Measurements from ENCODE around the gene TTC13. TPM values are rescaled to one million over a fixed set of nuclear protein-coding genes. Genes with fewer than 3 reads are reported as not detected.

TTC13 gene
- total and polyA plus RNA-seq, 2 of the 13 experiments (the other 11 are each of a cell fraction or from before 2014, with no cell fraction given), result 5.8 to 15.9 TPM

DNA sequence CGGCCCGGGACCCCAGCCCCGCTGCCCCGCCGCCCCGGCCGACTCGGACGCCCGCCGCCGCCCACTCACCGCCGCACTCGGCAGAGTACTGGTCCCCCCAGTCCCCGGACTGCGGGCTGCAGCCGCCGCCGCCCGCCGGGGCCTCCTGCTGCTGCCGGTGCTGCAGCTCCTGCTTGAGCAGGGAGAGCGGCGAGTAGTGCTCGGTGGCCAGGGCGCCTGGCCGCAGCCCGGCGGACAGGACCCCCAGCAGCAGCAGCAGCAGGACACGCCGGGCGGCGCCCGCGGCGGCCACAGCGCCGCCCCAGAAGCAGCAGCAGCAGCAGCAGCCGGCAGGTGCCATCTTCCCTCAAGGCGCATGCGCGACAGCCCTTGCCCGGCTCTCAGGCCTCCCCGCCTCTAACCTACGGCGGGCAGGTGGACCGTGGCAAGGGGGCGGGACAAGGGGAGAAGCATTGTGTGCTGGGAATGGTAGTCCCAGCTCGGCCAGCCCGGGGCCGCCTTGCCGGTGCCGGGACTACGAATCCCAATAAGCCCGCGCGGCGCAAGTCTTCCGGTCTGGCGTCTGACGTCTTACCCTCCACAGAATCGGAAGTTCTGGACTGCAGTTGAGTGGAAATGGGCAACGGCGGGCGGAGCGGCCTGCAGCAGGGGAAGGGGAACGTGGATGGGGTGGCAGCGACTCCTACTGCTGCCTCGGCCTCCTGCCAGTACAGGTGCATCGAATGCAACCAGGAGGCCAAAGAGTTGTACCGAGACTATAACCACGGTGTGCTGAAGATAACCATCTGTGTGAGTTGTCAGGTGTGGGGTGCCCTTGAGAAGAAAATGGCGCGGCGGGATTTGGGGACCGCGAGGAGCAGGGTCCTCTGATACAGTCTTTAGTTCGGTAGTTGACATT is at the start of gene TTC13, which contains the start of gene ARV1 (continued):
- TF ChIP-seq ZNF430 (CRISPR knock-in tag; IDR thresholded peaks at IDR 0.05) (0 out of 2 replicates have a peak, but pooled peaks have one; percentile 35), ZNF547 (CRISPR knock-in tag; IDR thresholded peaks at IDR 0.05) (peak; percentile 75), ZBTB1 (CRISPR knock-in tag; IDR thresholded peaks at IDR 0.05; ENCODE audit: borderline replicate concordance) (no peak), CCAR2 (optimal IDR thresholded peaks at IDR 0.05; ENCODE audit: low read depth, low read length) (no peak), KMT2A (CRISPR knock-in tag; IDR thresholded peaks at IDR 0.05) (peak; percentile 94), CC2D1A (CRISPR knock-in tag; IDR thresholded peaks at IDR 0.05) (no peak), FOXC1 (CRISPR knock-in tag; IDR thresholded peaks at IDR 0.05; ENCODE audit: borderline replicate concordance) (peak; percentile 69; the same call in 1 of the 2 replicates), RBM39 (IDR thresholded peaks at IDR 0.05; ENCODE audit: low read depth, low read length, poor library complexity, severe bottlenecking) (peak; percentile 61), RELA (CRISPR knock-in tag; IDR thresholded peaks at IDR 0.05) (peak; percentile 77; the same call in 1 of the 2 replicates), HOXA9 (CRISPR knock-in tag; IDR thresholded peaks at IDR 0.05; ENCODE audit: borderline replicate concordance) (no peak), TBP (CRISPR knock-in tag; IDR thresholded peaks at IDR 0.05) (peak; percentile 95; the same call in 1 of the 2 replicates), WIZ (CRISPR knock-in tag; IDR thresholded peaks at IDR 0.05) (peak; percentile 67; the same call in 1 of the 2 replicates), MAFF (IDR thresholded peaks at IDR 0.05; ENCODE audit: low read depth, low read length) (no peak), ZNF879 (CRISPR knock-in tag; IDR thresholded peaks at IDR 0.05) (0 out of 2 replicates have a peak, but pooled peaks have one; percentile 40), MXI1 (IDR thresholded peaks at IDR 0.05; ENCODE audit: borderline replicate concordance, low read depth, low read length) (peak; percentile 85; the same call in 2 of the 3 replicates), GATAD1 (CRISPR knock-in tag; IDR thresholded peaks at IDR 0.05) (peak; percentile 88), ZNF788 (CRISPR knock-in tag; IDR thresholded peaks at IDR 0.05; ENCODE audit: borderline replicate concordance) (peak; percentile 91), POLR2AphosphoS2 (IDR thresholded peaks at IDR 0.05; ENCODE audit: low read depth, low read length) (no peak)
- TF ChIP-seq, protein P1, sequence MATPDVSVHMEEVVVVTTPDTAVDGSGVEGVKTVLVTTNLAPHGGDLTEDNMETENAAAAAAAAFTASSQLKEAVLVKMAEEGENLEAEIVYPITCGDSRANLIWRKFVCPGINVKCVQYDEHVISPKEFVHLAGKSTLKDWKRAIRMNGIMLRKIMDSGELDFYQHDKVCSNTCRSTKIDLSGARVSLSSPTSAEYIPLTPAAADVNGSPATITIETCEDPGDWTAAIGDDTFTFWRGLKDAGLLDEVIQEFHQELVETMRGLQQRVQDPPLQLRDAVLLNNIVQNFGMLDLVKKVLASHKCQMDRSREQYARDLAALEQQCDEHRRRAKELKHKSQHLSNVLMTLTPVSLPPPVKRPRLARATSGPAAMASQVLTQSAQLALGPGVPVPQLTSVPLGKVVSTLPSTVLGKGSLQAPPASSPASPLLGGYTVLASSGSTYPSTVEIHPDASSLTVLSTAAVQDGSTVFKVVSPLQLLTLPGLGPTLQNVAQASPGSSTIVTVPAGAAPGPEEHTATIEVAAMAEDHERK (CRISPR knock-in tag; IDR thresholded peaks at IDR 0.05; ENCODE audit: low read depth), result peak; percentile 95
- TF ChIP-seq, protein P2, sequence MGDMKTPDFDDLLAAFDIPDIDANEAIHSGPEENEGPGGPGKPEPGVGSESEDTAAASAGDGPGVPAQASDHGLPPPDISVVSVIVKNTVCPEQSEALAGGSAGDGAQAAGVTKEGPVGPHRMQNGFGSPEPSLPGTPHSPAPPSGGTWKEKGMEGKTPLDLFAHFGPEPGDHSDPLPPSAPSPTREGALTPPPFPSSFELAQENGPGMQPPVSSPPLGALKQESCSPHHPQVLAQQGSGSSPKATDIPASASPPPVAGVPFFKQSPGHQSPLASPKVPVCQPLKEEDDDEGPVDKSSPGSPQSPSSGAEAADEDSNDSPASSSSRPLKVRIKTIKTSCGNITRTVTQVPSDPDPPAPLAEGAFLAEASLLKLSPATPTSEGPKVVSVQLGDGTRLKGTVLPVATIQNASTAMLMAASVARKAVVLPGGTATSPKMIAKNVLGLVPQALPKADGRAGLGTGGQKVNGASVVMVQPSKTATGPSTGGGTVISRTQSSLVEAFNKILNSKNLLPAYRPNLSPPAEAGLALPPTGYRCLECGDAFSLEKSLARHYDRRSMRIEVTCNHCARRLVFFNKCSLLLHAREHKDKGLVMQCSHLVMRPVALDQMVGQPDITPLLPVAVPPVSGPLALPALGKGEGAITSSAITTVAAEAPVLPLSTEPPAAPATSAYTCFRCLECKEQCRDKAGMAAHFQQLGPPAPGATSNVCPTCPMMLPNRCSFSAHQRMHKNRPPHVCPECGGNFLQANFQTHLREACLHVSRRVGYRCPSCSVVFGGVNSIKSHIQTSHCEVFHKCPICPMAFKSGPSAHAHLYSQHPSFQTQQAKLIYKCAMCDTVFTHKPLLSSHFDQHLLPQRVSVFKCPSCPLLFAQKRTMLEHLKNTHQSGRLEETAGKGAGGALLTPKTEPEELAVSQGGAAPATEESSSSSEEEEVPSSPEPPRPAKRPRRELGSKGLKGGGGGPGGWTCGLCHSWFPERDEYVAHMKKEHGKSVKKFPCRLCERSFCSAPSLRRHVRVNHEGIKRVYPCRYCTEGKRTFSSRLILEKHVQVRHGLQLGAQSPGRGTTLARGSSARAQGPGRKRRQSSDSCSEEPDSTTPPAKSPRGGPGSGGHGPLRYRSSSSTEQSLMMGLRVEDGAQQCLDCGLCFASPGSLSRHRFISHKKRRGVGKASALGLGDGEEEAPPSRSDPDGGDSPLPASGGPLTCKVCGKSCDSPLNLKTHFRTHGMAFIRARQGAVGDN (CRISPR knock-in tag; IDR thresholded peaks at IDR 0.05), result peak; percentile 88
- TF ChIP-seq, protein P3, sequence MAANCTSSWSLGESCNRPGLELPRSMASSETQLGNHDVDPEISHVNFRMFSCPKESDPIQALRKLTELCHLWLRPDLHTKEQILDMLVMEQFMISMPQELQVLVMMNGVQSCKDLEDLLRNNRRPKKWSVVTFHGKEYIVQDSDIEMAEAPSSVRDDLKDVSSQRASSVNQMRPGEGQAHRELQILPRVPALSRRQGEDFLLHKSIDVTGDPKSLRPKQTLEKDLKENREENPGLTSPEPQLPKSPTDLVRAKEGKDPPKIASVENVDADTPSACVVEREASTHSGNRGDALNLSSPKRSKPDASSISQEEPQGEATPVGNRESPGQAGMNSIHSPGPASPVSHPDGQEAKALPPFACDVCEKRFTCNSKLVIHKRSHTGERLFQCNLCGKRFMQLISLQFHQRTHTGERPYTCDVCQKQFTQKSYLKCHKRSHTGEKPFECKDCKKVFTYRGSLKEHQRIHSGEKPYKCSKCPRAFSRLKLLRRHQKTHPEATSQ (CRISPR knock-in tag; IDR thresholded peaks at IDR 0.05; ENCODE audit: borderline replicate concordance), result peak; percentile 53; the same call in 1 of the 2 replicates
- TF ChIP-seq, protein P4, sequence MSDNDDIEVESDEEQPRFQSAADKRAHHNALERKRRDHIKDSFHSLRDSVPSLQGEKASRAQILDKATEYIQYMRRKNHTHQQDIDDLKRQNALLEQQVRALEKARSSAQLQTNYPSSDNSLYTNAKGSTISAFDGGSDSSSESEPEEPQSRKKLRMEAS (IDR thresholded peaks at IDR 0.05), result peak; percentile 86
